Measurements from ENCODE around the gene TLE4.

TLE4 gene

DNA sequence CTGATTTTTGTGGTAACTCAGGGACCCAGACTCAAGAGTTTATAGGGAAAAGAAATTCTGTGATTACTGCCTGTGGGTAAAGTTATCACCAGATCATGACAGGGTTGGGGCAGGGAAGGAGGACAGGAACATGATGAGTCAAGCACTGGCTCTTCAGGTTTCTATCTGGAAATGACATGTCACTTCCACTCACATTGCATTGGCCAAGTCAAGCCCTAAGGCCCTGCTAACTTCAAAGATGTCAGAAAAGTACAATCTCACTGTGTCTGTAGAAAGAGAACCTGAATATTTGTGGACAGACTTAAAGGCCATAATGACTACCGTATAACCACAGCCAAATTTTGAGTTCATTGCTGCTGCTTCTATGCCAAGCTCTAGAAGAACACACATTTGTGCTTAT is 187.7 kb downstream of the TLE4 start:
- no peak for TF ChIP-seq SPI1 (IDR thresholded peaks at IDR 0.05; ENCODE audit: borderline replicate concordance, low read depth)
- TF ChIP-seq GABPA (IDR thresholded peaks at IDR 0.05; ENCODE audit: low read depth): no peak
- TF ChIP-seq, protein P1, sequence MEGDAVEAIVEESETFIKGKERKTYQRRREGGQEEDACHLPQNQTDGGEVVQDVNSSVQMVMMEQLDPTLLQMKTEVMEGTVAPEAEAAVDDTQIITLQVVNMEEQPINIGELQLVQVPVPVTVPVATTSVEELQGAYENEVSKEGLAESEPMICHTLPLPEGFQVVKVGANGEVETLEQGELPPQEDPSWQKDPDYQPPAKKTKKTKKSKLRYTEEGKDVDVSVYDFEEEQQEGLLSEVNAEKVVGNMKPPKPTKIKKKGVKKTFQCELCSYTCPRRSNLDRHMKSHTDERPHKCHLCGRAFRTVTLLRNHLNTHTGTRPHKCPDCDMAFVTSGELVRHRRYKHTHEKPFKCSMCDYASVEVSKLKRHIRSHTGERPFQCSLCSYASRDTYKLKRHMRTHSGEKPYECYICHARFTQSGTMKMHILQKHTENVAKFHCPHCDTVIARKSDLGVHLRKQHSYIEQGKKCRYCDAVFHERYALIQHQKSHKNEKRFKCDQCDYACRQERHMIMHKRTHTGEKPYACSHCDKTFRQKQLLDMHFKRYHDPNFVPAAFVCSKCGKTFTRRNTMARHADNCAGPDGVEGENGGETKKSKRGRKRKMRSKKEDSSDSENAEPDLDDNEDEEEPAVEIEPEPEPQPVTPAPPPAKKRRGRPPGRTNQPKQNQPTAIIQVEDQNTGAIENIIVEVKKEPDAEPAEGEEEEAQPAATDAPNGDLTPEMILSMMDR (IDR thresholded peaks at IDR 0.05; ENCODE audit: insufficient read depth, low read length): no peak
- TF ChIP-seq, protein P2, sequence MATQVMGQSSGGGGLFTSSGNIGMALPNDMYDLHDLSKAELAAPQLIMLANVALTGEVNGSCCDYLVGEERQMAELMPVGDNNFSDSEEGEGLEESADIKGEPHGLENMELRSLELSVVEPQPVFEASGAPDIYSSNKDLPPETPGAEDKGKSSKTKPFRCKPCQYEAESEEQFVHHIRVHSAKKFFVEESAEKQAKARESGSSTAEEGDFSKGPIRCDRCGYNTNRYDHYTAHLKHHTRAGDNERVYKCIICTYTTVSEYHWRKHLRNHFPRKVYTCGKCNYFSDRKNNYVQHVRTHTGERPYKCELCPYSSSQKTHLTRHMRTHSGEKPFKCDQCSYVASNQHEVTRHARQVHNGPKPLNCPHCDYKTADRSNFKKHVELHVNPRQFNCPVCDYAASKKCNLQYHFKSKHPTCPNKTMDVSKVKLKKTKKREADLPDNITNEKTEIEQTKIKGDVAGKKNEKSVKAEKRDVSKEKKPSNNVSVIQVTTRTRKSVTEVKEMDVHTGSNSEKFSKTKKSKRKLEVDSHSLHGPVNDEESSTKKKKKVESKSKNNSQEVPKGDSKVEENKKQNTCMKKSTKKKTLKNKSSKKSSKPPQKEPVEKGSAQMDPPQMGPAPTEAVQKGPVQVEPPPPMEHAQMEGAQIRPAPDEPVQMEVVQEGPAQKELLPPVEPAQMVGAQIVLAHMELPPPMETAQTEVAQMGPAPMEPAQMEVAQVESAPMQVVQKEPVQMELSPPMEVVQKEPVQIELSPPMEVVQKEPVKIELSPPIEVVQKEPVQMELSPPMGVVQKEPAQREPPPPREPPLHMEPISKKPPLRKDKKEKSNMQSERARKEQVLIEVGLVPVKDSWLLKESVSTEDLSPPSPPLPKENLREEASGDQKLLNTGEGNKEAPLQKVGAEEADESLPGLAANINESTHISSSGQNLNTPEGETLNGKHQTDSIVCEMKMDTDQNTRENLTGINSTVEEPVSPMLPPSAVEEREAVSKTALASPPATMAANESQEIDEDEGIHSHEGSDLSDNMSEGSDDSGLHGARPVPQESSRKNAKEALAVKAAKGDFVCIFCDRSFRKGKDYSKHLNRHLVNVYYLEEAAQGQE (IDR thresholded peaks at IDR 0.05; ENCODE audit: insufficient replicate concordance, low read depth): no peak
- TF ChIP-seq POLR2AphosphoS5 (IDR thresholded peaks at IDR 0.05; ENCODE audit: low read depth): no peak
- no peak overlapping the region for H3K27ac ChIP-seq (replicated peaks)

DNA sequence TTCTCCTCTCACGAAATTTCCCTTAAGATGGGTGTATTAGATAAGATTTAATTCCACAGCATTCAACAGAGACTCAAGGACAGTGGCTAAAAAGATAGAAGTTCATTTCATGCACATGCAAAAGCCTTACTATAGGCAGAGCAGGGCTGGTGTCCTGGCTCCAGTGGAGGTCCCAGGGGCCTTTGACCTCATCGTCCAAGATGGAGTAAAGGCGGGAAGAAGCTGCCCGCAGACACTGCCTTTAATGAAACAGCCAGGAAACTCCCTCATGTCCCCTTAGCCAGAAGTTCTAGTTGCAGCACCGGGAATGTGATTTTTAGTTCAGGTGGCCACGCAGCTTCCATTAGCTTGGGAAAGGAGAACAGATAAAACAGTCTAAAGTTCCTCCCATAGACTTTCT is 190.3 kb downstream of the TLE4 start:
- TF ChIP-seq, protein P2 (IDR thresholded peaks at IDR 0.05; ENCODE audit: insufficient replicate concordance, low read depth): no peak
- TF ChIP-seq GABPA (IDR thresholded peaks at IDR 0.05; ENCODE audit: low read depth): no peak
- TF ChIP-seq POLR2AphosphoS5 (IDR thresholded peaks at IDR 0.05; ENCODE audit: low read depth): no peak
- TF ChIP-seq, protein P1 (IDR thresholded peaks at IDR 0.05; ENCODE audit: insufficient read depth, low read length): no peak
- no peak for TF ChIP-seq SPI1 (IDR thresholded peaks at IDR 0.05; ENCODE audit: borderline replicate concordance, low read depth)
- DNase-seq (ENCODE audit: low read depth in 1 of 2, low spot score in 1 of 2): no peak
- Histone ChIP-seq H3K27ac (replicated peaks) (no peak overlapping the region), H3K27me3 (ENCODE audit: insufficient read depth, poor library complexity, severe bottlenecking) (no peaks in the 10 kb centered on the region), H3K4me3 (replicated peaks; ENCODE audit: insufficient read depth, low read length) (no peak overlapping the region)

More for the DNA sequence above, 187.7 kb downstream of the TLE4 start:
- no peaks in the 10 kb centered on the region for H3K27me3 ChIP-seq (ENCODE audit: insufficient read depth, poor library complexity, severe bottlenecking)
- DNase-seq (ENCODE audit: low read depth in 1 of 2, low spot score in 1 of 2): no peak
- H3K4me3 ChIP-seq (replicated peaks; ENCODE audit: insufficient read depth, low read length): no peak overlapping the region

DNA sequence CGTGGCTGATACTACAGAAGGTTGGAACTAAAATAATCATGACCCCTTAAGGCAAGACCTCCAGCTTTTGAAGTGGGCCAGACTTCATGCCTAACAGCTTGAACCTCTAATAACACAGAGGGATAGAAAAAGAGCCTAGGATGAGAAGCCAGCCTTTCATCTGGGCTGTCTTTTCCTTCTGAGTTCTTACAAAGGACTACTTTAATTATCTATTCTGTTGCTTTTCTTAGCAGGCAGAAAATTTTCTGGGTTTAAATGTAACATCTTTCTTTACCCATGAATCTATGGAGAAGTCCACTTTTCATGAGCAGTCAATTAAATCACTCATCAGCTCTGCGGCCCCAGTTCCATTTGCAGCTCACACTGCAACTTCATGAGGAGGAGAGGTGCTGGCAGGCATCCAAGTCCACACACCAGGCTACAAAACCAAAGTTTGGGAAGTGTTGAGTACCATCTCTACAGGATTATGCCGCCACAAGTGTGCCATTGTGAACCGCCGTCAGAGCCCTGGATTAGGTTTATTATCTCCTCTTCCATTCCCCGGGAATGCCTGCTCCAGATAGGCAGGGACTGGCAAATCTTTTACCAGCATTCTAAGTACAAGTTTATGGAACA is 192.0 kb downstream of the TLE4 start:
- Histone ChIP-seq H3K27me3 (ENCODE audit: insufficient read depth, poor library complexity, severe bottlenecking) (no peaks in the 10 kb centered on the region), H3K4me3 (replicated peaks; ENCODE audit: insufficient read depth, low read length) (no peak overlapping the region), H3K27ac (replicated peaks) (no peak overlapping the region)
- TF ChIP-seq, protein P2 (IDR thresholded peaks at IDR 0.05; ENCODE audit: insufficient replicate concordance, low read depth): no peak
- TF ChIP-seq GABPA (IDR thresholded peaks at IDR 0.05; ENCODE audit: low read depth): no peak
- TF ChIP-seq SPI1 (IDR thresholded peaks at IDR 0.05; ENCODE audit: borderline replicate concordance, low read depth): no peak
- TF ChIP-seq, protein P1 (IDR thresholded peaks at IDR 0.05; ENCODE audit: insufficient read depth, low read length): no peak
- TF ChIP-seq POLR2AphosphoS5 (IDR thresholded peaks at IDR 0.05; ENCODE audit: low read depth): no peak
- no peak for DNase-seq (ENCODE audit: low read depth in 1 of 2, low spot score in 1 of 2)

All from HL-60 (cell line).